ENCODE measurements around the gene PRR23E. TPM values are rescaled to one million over a fixed set of nuclear protein-coding genes. Genes with fewer than 3 reads are reported as not detected.

The PRR23E gene
- total RNA-seq, 3 donors from 2014 or later = not detected

DNA sequence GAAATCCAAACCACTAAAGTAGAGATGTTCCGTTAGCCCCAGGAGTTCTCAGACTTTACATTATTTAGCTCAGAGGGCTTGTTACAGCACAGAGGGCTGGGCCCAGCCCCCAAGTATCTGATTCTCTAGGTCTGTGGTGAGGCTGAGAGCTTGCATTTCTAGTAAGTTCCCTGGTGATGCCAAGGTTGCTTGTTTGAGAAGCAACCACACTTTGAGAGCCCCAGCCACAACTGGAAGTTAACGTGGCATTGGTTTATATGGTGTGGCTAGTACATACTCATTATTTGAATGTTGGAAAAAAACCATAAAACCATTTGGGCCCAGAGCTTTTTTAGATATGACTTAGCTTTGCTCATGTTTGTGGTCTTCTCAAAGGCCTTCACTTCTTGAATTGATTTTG, 35.9 kb downstream of the PRR23E start:
- H3K27ac ChIP-seq = no peak overlapping the region
- H3K36me3 ChIP-seq = no peaks in the 10 kb centered on the region
- peaks cover 6% of the 10 kb centered on the region in 2 donors for H3K9me3 ChIP-seq
- intact Hi-C loops (cut with DNase I; ENCODE audit: low total_unique reads) = no loop called here
- TF ChIP-seq POLR2AphosphoS5 (IDR thresholded peaks at IDR 0.05) (no peak), POLR2A (IDR thresholded peaks at IDR 0.05) (no peak)
- TF ChIP-seq, protein P1, sequence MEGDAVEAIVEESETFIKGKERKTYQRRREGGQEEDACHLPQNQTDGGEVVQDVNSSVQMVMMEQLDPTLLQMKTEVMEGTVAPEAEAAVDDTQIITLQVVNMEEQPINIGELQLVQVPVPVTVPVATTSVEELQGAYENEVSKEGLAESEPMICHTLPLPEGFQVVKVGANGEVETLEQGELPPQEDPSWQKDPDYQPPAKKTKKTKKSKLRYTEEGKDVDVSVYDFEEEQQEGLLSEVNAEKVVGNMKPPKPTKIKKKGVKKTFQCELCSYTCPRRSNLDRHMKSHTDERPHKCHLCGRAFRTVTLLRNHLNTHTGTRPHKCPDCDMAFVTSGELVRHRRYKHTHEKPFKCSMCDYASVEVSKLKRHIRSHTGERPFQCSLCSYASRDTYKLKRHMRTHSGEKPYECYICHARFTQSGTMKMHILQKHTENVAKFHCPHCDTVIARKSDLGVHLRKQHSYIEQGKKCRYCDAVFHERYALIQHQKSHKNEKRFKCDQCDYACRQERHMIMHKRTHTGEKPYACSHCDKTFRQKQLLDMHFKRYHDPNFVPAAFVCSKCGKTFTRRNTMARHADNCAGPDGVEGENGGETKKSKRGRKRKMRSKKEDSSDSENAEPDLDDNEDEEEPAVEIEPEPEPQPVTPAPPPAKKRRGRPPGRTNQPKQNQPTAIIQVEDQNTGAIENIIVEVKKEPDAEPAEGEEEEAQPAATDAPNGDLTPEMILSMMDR (IDR thresholded peaks at IDR 0.05) = no peak
- H3K27me3 ChIP-seq = no peaks in the 10 kb centered on the region
- H3K4me1 ChIP-seq = no peaks in the 10 kb centered on the region
- H3K4me3 ChIP-seq = no peak overlapping the region
- DNase-seq (ENCODE audit: low spot score in 2 of 2) = no peak

DNA sequence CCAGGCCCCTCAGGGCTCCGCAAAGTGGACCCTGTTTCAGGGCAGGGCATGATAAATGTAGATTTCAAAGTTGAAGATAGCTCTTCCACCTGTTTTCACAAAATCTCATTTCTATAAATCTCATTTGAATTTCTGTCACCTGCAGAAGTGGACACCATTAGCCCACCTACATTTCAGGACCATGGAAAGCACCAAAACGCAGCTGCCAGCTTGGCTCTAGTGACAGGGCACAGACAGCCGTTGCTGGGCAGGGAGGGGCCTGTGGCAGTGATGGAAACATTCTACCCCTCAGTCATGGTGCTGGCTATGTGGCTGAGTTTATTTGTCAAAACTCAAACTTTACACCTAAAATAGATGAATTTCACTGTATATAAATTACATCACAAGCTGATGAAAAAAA, 40.4 kb downstream of the PRR23E start:
- Histone ChIP-seq H3K4me3 (no peak overlapping the region), H3K4me1 (no peaks in the 10 kb centered on the region), H3K27me3 (no peaks in the 10 kb centered on the region), H3K9me3 (peaks cover 6% of the 10 kb centered on the region in 2 donors), H3K36me3 (no peaks in the 10 kb centered on the region), H3K27ac (no peak overlapping the region)
- intact Hi-C loops (cut with DNase I; ENCODE audit: low total_unique reads) = no loop called here
- no peak for DNase-seq (ENCODE audit: low spot score in 2 of 2)
- TF ChIP-seq POLR2A (IDR thresholded peaks at IDR 0.05) (no peak), POLR2AphosphoS5 (IDR thresholded peaks at IDR 0.05) (no peak)
- TF ChIP-seq, protein P1 (IDR thresholded peaks at IDR 0.05) = no peak

DNA sequence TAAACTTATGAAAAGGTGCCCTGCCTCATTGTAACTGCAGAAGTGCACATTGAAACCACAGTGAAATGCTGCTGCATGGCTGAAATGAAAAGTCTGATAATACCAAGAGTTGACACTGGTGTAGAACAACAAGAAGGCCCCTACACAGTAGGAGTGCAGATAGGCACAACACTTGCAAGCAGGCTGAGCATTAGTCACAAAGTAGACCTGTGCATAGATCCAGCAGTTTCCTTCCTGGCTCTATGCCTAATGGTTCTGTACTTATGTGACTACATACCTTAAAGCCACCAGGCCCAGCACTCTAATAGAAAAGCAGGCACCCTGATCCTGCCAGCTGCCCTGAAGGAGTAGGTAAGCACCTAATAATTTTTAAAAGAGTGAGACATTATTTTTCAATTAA, 41.8 kb downstream of the PRR23E start:
- Histone ChIP-seq H3K4me3 (no peak overlapping the region), H3K4me1 (no peaks in the 10 kb centered on the region), H3K27ac (no peak overlapping the region), H3K27me3 (no peaks in the 10 kb centered on the region), H3K9me3 (peaks cover 6% of the 10 kb centered on the region in 2 donors), H3K36me3 (no peaks in the 10 kb centered on the region)
- no peak for TF ChIP-seq POLR2A (IDR thresholded peaks at IDR 0.05)
- TF ChIP-seq, protein P1 (IDR thresholded peaks at IDR 0.05) = no peak
- no peak for TF ChIP-seq POLR2AphosphoS5 (IDR thresholded peaks at IDR 0.05)
- DNase-seq (ENCODE audit: low spot score in 2 of 2) = no peak
- intact Hi-C loops (cut with DNase I; ENCODE audit: low total_unique reads) = no loop called here

DNA sequence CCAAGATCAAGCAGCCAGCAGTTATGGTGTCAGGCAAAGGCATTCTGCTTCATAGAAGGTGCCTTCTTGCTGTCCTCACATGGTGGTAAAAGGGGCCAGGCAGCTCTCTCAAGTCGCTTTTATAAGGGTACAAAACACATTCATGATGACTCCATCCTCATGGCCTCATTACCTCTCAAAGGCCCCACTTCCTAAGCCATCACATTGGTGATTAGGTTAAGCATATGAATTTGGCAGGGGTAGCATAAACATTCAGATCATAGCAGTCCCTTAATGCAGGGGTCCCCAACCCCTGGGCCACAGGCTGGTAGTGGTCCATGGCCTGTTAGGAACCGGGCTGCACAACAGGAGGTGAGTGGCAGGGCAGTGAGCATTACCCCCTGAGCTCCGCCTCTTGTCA, 42.8 kb downstream of the PRR23E start:
- Histone ChIP-seq H3K27ac (no peak overlapping the region), H3K4me1 (no peaks in the 10 kb centered on the region), H3K27me3 (peaks cover 0 to 6% of the 10 kb centered on the region in 2 donors), H3K36me3 (no peaks in the 10 kb centered on the region), H3K9me3 (peaks cover 5 to 6% of the 10 kb centered on the region in 2 donors), H3K4me3 (no peak overlapping the region)
- intact Hi-C loops (cut with DNase I; ENCODE audit: low total_unique reads) = no loop called here
- TF ChIP-seq, protein P1 (IDR thresholded peaks at IDR 0.05) = no peak
- no peak for TF ChIP-seq POLR2AphosphoS5 (IDR thresholded peaks at IDR 0.05)
- TF ChIP-seq POLR2A (IDR thresholded peaks at IDR 0.05) = no peak
- no peak for DNase-seq (ENCODE audit: low spot score in 2 of 2)

DNA sequence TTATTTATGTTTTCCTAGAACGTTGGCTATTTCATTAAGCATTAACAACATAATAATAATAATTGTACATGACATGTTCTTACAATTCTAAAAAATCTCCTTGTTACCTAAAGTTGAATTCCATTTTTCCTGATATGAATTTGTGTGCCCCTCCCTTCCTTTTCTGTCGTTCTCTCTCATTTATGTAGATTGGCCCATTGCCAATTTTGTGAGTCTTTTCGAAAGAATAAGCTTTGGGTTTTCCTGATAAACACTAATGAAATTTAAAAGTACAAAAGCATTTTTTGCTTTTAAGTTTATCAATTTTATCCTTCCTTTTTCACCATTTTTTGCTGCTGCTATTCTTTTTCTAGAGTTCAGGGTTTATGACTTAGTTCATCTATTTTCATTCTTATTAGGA, 44.9 kb downstream of the PRR23E start:
- intact Hi-C loops (cut with DNase I; ENCODE audit: low total_unique reads) = no loop called here
- Histone ChIP-seq H3K4me1 (no peaks in the 10 kb centered on the region), H3K27ac (no peak overlapping the region), H3K27me3 (peaks cover 0 to 7% of the 10 kb centered on the region in 2 donors), H3K4me3 (no peak overlapping the region), H3K9me3 (peaks cover 0 to under 1% of the 10 kb centered on the region in 2 donors), H3K36me3 (no peaks in the 10 kb centered on the region)
- TF ChIP-seq, protein P1 (IDR thresholded peaks at IDR 0.05) = no peak
- TF ChIP-seq POLR2A (IDR thresholded peaks at IDR 0.05) (no peak), POLR2AphosphoS5 (IDR thresholded peaks at IDR 0.05) (no peak)
- no peak for DNase-seq (ENCODE audit: low spot score in 2 of 2)
